GM21447 (cell line): ENCODE data around the gene RNF19B.
A peak's percentile ranks its signal among the peaks of the same experiment; 100 is the strongest.
"Not testable (repeated sequence)": the region's sequence is repeated elsewhere in the genome, so short reads cannot be mapped to it uniquely, and the experiment has no call there.

Experiments
- ATAC-seq: cut with Tn5 transposase; IDR thresholded peaks from one replicate; pipeline ENCODE4 v1.9.1; 2021; ENCODE audit not compliant: unreplicated experiment

The RNF19B gene

GRCh38 chr1:32992489-32993323 lies 28.1 kb upstream of the RNF19B start:
- peak; percentile 83 for ATAC-seq

- ATAC-seq: peak; percentile 33
Measured at GRCh38 chr1:32991819-32992488, 27.3 kb upstream of the RNF19B start.

- no peak for ATAC-seq
Measured at GRCh38 chr1:32991386-32991785, 26.8 kb upstream of the RNF19B start.

- ATAC-seq: no peak
Measured at GRCh38 chr1:32990887-32991286, 26.3 kb upstream of the RNF19B start.

- no peak for ATAC-seq
Measured at GRCh38 chr1:32989160-32990050, 24.8 kb upstream of the RNF19B start.

- no peak for ATAC-seq
Measured at GRCh38 chr1:32988665-32989064, 24.1 kb upstream of the RNF19B start.

GRCh38 chr1:32985226-32985625 lies 20.6 kb upstream of the RNF19B start:
- ATAC-seq: no peak

- no peak for ATAC-seq
Measured at GRCh38 chr1:32984455-32985171, 20.0 kb upstream of the RNF19B start.

- no peak for ATAC-seq
Measured at GRCh38 chr1:32984090-32984454, 19.5 kb upstream of the RNF19B start.

GRCh38 chr1:32983020-32983419 lies 18.4 kb upstream of the RNF19B start:
- no peak for ATAC-seq

GRCh38 chr1:32981003-32981901 lies 16.6 kb upstream of the RNF19B start:
- peak; percentile 93 for ATAC-seq

- no peak for ATAC-seq
Measured at GRCh38 chr1:32980080-32980479, 15.5 kb upstream of the RNF19B start.

GRCh38 chr1:32978854-32979253 lies 14.2 kb upstream of the RNF19B start:
- no peak for ATAC-seq

GRCh38 chr1:32977546-32978087 lies 13.0 kb upstream of the RNF19B start:
- no peak for ATAC-seq

- ATAC-seq: not testable (repeated sequence)
Measured at GRCh38 chr1:32975055-32975454, 10.4 kb upstream of the RNF19B start.

GRCh38 chr1:32973458-32973857 lies 8.8 kb upstream of the RNF19B start:
- ATAC-seq: not testable (repeated sequence)

GRCh38 chr1:32972814-32973428 lies 8.3 kb upstream of the RNF19B start:
- no peak for ATAC-seq

GRCh38 chr1:32971576-32971975 lies 7.0 kb upstream of the RNF19B start:
- ATAC-seq: no peak

GRCh38 chr1:32971156-32971555 lies 6.5 kb upstream of the RNF19B start:
- no peak for ATAC-seq
